Activated naive CD4-positive, alpha-beta T cell (primary cell): ENCODE data around the gene DLGAP4.
"Not testable (repeated sequence)": the region's sequence is repeated elsewhere in the genome, so short reads cannot be mapped to it uniquely, and the experiment has no call there.

Experiments
- DNase-seq, 4 experiments: peaks; one replicate each; lab custom pipeline; 2025; lab: John Stamatoyannopoulos, UW

DLGAP4 gene

DNA sequence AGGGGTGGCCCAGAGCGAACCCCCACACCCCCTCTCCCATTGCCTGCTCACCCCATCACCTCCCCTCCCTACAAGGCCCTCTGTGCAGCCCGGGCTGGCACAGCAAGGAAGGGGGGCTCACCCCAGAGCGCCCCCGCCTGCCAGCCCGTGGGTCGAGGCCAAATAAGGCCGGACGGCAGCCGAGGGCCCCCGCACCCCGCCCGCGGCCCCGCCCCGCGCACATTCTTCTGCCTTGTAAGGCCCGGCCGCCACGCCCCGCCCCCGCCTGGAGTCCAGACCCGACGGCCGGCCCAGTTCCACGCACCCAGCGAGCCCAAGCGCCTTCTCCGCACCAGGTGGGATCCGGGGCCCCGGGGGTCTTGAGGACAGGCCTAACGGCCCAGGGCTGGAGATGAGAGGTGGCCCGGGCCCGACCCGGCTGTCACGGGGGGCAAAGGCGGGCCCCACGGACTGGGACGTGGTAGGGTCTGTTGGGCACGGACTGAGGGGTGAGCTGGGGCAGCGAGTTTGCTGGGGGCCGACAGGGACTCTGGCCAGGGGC, 235.2 kb downstream of the DLGAP4 start, which contains the start of gene MYL9:
Gene MYL9, plus strand, starts transcription at position 293 of the 541 bp plus-strand sequence. CDS start 3,366 bp downstream, outside the sequence.
- no peak for DNase-seq

DNA sequence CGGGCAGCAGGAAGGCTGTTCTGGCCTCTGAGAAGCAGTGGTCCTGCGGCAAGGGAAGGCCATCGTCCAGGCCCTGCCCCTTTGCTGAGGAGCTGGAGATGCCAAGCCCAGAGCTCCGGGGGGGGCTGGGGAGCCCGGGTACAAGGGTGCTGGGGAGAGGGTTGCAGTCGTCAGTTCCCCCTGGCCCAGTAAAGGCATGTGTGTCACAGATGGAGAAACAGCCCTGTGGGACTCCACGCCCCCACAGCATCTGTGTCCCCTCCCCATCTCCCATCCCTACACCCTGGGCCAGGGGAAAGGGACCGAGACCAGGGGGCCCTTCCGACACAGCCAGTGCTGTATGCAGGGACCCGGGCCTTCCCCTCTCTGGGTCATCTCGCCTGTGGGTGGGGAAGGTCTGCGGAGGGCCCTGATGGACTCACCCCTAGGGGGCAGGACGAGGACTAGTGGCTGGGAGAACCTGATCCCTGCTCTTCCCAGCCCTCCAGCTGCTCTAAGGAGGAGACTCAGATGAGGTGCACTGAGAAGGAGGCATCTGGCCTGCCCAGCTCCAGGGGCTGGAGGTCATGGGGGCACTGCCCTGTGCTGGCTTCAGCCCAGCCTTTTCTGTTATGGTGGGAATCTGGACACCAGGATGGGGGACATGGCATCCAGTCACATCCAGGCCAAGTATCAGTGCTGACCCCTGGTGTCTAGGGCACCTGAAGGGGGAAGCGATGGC, 235.8 kb downstream of the DLGAP4 start:
- DNase-seq = no peak

DNA sequence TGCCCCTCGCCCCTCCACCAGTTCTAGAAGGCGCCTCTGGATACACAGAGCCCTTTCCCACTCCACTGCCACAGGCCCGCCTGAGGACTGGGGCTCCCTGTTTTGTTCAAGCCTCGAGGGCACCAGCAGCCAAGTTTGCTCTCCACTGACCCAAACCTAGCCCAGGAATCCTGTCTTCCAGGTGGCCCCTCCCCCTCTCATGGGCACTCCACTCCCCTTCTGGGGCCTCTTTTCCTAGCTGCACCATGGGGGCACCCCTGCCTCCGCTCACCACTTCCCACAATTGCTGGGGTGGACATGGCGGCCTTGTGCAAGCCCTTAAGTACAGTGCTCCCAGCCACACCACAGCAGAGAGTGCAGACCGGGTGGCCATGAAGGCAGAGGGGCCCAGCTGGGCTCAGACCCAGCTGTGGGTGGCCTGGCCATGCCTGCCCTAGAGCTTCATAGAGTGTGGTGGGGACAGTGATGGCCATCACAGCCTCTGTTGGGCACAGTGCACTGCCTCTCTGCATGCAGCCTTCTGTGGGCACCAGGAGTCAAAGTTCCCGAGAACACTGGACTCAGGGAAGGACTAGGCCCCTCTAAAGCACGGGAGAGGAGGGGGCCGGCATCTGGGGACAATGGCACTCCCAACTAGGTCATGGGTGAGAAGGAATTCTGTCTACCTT, 236.5 kb downstream of the DLGAP4 start:
- no peak for DNase-seq

DNA sequence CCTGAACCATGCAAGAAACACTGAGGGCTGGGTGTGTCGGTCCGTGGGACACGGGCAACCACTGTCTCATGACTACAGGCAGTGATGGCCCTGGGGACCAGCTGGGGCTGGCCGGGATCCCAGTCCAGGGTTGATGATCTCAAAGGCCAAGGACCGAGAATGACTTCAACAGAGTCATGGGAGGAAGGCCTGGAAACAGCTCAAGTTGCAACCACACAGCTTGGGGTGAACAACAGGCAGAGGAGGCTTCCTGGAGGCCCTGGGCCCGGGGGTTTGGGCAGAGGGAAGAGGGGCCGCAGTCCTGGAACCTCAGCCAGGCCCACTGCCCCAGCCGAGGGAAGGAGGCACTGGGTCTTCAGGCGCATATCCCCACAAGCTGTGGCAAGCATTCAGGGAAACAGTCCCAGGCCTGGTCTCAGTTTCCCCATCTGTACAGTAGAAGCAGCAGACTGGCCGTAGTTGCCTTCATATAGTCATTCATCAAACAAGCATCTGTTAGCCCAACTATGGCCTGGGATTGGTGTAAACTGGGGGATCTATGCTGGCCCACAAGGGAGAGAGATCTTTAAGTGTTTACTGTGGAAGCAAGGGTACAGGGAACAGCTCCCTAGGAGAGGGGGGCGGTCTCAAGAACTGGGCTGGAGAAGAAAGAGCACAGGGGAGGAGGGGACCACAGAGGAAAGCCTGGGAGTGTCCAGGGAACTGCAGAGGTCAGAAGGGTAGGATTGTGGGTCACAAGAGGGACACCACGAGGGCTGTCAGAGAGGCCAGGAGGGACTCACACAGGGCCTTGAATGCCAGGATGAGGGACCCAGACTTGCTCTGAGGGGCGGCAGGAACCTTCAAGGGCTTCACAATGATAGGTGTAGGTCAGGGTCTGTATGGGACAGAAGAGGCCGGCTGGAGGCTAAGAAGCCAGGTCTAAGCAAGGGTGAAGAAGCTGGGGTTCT, 237.3 kb downstream of the DLGAP4 start:
- DNase-seq = no peak

DNA sequence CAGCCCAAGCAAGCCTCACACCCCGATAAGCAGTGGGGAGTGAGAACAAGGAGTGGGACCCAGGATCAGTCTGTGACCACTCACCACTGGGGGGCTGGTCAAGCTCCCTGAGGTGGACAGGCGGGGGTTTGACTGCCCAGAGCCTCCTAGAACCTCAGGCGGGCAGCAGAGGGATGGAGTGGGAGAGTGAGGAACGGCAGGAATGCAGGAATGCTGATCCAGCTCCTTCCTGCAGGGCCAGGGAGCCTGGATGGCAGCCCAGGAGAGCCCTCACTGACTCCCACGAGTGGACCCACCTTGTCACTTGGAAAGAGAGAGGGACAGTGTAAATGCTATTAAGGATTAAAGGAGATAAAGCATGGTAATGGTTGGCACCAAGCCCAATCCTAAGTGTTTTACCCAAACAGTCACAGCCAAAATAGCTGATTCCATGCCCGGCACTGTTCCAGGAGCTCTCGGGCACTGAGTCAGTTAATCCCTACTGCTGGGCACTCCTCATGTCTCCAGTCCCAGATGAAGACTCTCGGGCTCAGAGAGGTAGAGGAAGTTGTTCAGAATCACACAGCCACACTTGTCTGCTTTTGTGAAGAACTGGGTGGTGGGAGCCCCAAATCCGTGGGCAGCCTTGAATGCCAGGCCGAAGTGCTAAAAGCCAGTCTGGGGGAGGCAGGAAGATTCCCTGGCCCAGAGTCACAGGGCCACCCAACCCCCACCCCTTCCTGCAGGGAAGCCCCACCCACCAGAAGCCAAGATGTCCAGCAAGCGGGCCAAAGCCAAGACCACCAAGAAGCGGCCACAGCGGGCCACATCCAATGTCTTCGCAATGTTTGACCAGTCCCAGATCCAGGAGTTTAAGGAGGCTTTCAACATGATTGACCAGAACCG, 238.2 kb downstream of the DLGAP4 start:
- no peak for DNase-seq

DNA sequence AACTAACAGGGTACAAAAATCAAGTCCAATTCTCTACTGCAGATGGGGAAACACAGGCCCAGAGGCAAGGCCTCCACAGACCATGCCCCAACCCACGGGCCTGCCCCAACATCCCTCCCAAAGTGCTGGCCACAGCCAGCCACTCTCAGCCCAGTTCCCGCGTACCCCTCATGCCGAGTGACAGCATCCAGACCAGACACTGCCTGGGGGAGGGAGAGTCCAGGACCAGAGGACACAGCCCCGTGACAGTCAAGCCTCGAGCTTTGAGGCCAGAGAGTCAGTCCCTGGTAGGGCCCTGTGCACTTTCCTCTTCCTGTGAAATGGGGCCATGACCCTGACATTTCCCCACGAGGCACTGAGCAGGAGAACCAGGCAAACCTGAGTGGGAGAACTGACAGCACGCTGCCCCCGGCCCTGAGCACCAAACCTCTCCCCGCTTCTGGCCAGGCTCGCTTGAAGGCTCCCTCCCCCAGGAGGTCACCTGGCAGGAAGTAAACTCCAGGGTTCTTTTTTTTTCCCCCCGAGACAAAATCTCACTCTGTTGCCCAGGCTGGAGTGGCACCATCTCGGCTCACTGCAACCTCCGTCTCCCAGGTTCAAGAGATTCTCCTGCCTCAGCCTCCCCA, 240.1 kb downstream of the DLGAP4 start:
- no peak for DNase-seq

DNA sequence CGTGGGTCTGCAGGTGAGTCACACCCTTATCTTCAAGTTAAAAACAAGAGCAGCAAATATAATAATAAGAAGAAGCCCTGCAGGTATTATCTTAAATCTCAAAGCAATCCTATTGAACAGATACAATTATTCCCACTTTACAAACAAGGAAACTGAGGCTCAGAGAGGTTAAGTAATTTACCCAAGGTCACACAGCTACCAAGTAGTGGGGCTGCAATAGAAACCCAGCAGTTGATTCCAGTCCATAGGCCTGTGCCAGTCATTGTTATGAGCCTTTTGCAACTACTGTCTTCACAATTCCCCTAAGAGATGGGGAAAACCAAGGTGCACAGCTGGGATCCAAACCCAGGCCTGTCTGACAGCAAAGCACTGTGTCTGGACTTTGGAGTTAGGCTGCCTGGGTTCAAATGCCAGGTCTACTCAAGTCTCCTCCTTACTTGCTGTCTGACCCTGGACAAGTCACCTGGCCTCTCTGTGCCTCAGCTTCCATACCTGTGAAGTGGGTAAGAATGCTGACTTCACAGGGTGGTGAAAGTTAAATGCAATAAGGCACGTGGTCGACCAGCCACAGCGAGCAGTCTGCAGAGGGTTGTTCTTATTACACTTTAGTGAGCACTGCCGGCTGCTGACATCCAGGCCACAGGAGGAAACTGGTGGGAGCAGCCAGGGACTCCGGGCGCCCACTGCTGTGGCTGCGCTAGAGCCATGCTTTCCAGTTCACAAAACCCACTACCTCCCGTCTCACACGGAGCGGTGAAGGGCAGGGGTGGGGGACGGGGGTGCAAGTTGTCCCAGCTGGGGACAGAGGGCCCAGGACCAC, 241.3 kb downstream of the DLGAP4 start:
- no peak for DNase-seq

DNA sequence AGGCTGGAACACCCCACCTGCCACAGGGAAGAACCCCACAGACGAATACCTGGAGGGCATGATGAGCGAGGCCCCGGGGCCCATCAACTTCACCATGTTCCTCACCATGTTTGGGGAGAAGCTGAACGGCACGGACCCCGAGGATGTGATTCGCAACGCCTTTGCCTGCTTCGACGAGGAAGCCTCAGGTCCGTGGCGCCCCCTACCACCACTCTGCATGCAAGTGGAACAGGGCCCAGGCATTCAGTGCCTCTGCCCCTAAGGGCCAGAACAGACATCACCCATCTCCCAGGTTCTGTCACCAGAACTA, 241.8 kb downstream of the DLGAP4 start:
- no peak for DNase-seq

DNA sequence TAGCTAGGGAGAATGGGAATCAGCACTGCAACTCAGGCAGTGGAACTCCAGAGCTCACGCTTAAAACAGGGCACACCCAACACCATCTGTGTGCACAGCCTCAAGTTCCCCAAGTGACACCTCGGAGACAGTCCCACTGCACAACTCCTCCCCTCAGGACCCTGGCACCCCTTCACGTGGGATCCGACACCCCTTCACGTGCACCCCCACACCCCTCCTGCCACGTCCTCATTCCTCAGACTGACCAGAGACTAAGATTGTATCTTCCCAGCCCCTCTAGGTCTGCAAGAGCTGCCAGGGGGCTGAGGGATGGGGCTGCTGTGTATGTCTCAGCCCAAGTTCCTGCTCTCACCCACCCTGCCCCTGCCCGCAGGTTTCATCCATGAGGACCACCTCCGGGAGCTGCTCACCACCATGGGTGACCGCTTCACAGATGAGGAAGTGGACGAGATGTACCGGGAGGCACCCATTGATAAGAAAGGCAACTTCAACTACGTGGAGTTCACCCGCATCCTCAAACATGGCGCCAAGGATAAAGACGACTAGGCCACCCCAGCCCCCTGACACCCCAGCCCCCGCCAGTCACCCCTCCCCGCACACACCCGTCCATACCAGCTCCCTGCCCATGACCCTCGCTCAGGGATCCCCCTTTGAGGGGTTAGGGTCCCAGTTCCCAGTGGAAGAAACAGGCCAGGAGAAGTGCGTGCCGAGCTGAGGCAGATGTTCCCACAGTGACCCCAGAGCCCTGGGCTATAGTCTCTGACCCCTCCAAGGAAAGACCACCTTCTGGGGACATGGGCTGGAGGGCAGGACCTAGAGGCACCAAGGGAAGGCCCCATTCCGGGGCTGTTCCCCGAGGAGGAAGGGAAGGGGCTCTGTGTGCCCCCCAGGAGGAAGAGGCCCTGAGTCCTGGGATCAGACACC, 242.8 kb downstream of the DLGAP4 start:
- DNase-seq = no peak

DNA sequence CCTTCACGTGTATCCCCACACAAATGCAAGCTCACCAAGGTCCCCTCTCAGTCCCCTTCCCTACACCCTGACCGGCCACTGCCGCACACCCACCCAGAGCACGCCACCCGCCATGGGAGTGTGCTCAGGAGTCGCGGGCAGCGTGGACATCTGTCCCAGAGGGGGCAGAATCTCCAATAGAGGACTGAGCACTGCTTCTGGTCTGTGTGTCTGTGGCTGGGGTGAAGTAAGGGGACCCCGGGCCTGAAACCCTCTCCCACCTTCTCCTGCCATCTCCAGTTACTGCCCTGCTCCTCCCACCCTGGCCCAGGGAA, 243.4 kb downstream of the DLGAP4 start:
- no peak for DNase-seq

DNA sequence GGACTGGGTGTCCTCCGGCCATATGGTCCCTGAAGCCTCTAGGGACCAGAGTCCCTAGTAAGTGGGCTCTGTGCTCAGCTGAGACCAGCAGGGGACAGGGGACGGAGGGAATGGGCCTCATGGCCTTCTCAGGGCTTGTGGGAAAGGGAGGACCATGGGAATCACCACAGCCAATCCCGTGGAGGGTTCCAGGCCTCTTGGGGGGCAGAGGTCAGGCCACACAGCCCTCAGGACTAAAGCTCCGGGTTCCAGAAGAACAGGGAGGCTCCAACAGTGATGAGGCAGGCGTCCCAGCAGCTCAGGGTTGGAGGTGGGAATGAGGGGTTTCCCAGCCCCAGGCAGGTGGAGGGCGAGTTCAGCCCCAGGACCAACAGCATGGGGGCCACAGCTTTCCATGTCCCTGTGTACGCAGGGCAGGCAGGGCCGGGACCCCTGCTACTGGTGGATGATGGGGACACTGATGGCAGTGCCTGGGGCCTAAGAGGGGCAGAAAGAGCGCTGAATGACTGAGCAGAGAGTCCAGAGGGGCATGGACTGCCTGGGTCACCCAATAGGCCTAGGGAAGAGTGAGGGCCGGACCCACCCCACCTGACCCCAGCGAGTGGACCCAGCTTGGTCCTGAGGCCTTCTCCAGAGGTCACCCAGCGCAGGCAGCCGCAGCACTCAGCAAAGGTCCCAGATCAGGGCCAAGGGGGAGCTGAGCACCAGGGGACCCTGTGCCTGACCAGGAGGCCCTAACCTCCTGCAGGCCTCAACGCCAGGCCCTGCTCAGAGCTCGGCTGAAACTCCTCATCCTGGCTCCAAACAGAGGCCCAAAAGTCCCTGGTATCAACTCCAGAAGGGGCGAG, 244.0 kb downstream of the DLGAP4 start:
- no peak for DNase-seq

DNA sequence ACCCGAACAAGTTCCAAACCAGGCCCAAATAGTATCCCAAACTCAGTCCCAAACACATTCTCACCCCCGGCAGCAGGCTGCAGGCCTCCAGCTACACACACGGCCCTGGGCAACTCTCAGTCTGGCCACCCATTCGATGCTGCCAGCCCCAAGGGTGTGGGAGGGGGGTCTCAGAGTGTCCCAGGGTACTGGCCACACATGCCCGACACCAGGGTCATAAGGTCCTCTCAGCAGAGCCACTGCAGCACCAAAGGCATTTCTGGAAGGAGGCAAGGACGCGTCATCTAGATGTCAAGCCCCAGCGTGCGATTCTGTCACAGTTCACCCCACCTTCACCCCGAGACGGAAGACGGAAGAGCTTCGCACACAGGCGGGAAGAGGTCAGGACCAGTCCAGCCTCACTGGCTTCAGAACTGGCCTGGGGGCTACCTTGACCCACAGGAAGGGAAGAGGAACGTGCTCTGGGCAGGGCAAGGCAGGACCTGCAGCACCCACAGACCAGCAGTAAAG, 244.7 kb downstream of the DLGAP4 start:
- DNase-seq = no peak

DNA sequence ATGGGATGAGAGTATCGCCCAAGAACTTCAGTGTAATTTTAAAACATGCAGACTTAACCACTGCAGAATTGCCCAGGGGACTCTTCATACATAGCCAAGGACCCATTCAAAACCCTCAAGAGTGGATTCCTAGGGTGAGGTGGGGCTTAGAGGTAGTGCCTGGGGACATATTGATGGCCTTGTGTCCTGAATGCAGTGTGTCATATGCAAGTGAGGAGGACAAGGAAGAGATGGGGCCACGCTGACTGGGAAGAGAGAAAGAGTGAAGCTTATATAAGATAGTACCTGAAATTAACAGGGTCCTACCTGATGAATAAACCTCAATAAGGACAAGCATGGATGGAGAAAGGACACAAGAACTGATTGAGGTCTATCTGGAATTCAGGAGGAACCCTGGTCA, 249.1 kb downstream of the DLGAP4 start:
- DNase-seq = no peak

DNA sequence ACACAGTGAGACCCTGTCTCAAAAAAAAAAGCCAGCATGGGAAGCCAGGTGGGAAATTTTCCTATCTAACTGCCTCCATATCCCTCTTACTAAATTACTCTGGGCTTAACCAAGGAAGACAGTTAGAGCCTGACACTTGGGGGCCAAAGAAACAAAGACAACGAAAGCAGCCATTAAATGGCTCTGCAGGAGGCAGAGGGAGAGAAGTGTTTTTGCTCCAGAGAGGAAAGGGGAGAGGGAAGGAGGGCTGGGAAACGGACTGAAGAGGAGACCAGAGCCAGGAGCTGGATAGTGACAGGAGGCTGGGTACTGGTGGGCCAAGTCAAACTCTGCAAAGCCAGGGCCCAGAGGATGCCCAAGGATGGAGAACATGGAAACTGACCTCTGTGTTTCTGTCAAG, 256.6 kb downstream of the DLGAP4 start:
- DNase-seq = no peak

DNA sequence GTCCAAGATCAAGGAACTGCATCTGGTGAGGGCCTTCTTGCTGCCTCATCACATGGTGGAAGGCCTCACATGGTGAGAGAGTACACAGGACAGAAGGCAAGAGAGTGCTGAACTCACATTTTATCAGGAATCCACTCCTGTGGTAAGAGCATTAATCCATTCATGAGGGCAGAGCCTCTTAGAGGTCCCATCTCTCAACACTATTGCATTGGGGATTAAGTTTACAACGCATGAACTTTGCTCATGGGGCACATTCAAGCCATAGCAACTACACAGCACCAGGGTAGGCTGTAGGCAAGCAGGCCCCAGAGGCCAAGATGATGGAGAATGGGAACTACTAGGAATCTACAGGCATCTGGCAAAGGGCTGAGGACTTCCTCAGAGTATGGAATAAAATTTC, 257.2 kb downstream of the DLGAP4 start:
- DNase-seq = no peak

DNA sequence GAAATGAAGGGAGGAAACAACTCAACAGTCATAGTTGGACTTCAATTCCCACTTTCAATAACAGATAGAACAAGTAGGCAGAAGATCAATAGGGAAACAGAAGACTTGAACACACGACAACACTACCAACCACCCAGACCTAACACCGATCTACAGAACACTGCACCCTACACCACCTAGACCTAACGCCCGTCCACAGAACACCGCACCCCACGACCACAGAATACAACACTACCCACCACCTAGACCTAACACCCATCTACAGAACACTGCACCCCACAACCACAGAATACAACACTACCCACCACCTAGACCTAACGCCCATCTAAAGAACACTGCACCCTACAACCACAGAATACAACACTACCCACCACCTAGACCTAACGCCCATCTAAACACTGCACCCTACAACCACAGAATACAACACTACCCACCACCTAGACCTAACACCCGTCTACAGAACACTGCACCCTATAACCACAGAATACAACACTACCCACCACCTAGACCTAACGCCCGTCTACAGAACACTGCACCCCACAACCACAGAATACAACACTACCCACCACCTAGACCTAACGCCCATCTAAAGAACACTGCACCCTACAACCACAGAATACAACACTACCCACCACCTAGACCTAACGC, 258.1 kb downstream of the DLGAP4 start:
- not testable (repeated sequence) for DNase-seq

DNA sequence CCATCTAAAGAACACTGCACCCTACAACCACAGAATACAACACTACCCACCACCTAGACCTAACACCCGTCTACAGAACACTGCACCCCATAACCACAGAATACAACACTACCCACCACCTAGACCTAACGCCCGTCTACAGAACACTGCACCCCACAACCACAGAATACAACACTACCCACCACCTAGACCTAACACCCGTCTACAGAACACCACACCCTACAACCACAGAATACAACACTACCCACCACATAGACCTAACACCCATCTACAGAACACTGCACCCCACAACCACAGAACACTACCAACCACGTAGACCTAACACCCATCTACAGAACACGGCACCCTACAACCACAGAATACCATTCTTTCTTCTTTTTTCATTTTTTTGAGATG, 258.6 kb downstream of the DLGAP4 start:
- not testable (repeated sequence) for DNase-seq
